ENCODE results near the gene VAX1. TPM values are rescaled to one million over a fixed set of nuclear protein-coding genes. Genes with fewer than 3 reads are reported as not detected.
A peak's percentile ranks its signal among the peaks of the same experiment; 100 is the strongest.

VAX1 gene
- total and polyA plus RNA-seq, 2 donors (not counting 1 experiment from before 2014, with no cell fraction given), result not detected

DNA sequence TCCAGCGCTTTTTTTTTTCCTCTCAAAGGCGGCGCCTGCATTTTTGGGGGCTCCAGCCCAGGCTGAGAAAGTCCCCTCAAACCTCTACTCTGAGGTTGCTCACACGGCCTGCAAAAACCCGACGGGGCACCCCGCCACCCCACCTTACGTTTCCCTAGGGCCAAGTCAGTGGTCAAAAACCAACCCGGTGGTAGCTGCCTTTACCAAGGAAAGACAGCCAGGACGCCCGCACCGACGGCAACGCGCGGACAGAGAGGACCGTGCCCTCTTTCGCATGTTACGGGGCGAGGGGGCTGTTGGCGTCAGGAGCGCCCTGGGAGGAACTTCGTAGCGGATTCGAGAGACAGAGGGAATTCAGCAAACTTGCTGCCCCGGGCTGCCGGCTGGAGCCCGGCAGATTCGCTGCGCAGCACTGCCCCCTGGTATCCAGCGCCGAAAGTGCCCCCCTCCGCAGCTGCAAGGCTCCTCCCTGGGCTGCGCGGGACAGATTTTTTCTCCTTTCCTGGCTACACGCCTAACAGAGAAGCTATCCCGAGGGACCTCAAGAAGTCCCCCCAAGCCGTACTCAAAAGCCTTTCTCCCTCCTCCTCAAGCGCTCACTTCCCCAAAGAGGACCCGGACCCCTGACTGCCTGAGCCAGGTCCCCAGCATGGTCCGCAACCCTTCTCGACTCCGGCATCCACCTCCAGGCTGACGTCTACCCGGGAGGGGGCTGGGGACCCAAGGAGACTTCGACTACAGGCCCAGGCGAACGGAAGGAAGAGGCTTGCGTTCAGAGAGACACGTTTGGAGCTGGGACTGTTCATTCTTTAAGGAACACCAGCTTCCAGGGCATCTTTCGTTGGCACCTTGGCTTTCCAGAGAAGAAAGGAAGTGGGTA is 27.7 kb upstream of the VAX1 start:
- no peak overlapping the region for H3K4me2 ChIP-seq (ENCODE audit: extremely low read depth, insufficient read depth, low read length)
- peak; percentile 30 to 52 for DNase-seq (ENCODE audit: low read depth in 2 of 2)
- H3K4me3 ChIP-seq (replicated peaks in 1 of 4; ENCODE audit: control extremely low read depth in 1 of 4, insufficient read depth in 1 of 4, low read depth in 3 of 4, low read length in 4 of 4), result no peak overlapping the region
- H4K20me1 ChIP-seq (ENCODE audit: control insufficient read depth, extremely low read depth, insufficient read depth, low read length), result no peaks in the 10 kb centered on the region
- H3K36me3 ChIP-seq (ENCODE audit: control insufficient read depth, insufficient read depth, low read length), result no peaks in the 10 kb centered on the region
- no peak overlapping the region for H3K27ac ChIP-seq (ENCODE audit: insufficient read depth, low read length)
- H3K9me3 ChIP-seq (ENCODE audit: control insufficient read depth, insufficient read depth, low read depth, low read length), result no peaks in the 10 kb centered on the region
- no peaks in the 10 kb centered on the region for H3K79me2 ChIP-seq (ENCODE audit: control insufficient read depth, insufficient read depth, low read length)
- peaks cover 57% of the 10 kb centered on the region for H3K27me3 ChIP-seq (ENCODE audit: control insufficient read depth, insufficient read depth, low read length)
- H3K4me1 ChIP-seq (ENCODE audit: control insufficient read depth, extremely low read depth, insufficient read depth, low read length), result no peaks in the 10 kb centered on the region
- TF ChIP-seq EZH2 (IDR thresholded peaks at IDR 0.05; ENCODE audit: low read length, missing control alignments), result peak; percentile 56
- TF ChIP-seq, protein P1, sequence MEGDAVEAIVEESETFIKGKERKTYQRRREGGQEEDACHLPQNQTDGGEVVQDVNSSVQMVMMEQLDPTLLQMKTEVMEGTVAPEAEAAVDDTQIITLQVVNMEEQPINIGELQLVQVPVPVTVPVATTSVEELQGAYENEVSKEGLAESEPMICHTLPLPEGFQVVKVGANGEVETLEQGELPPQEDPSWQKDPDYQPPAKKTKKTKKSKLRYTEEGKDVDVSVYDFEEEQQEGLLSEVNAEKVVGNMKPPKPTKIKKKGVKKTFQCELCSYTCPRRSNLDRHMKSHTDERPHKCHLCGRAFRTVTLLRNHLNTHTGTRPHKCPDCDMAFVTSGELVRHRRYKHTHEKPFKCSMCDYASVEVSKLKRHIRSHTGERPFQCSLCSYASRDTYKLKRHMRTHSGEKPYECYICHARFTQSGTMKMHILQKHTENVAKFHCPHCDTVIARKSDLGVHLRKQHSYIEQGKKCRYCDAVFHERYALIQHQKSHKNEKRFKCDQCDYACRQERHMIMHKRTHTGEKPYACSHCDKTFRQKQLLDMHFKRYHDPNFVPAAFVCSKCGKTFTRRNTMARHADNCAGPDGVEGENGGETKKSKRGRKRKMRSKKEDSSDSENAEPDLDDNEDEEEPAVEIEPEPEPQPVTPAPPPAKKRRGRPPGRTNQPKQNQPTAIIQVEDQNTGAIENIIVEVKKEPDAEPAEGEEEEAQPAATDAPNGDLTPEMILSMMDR (conservative IDR thresholded peaks at IDR 0.05 in 1 of 2, IDR thresholded peaks at IDR 0.05 in 1 of 2; ENCODE audit: low read depth in 1 of 2, low read length in 2 of 2), result peak; percentile 51 to 61
- H3K9ac ChIP-seq (ENCODE audit: insufficient read depth, low read length), result no peak overlapping the region
- H2AFZ ChIP-seq (ENCODE audit: low read length), result no peak overlapping the region

DNA sequence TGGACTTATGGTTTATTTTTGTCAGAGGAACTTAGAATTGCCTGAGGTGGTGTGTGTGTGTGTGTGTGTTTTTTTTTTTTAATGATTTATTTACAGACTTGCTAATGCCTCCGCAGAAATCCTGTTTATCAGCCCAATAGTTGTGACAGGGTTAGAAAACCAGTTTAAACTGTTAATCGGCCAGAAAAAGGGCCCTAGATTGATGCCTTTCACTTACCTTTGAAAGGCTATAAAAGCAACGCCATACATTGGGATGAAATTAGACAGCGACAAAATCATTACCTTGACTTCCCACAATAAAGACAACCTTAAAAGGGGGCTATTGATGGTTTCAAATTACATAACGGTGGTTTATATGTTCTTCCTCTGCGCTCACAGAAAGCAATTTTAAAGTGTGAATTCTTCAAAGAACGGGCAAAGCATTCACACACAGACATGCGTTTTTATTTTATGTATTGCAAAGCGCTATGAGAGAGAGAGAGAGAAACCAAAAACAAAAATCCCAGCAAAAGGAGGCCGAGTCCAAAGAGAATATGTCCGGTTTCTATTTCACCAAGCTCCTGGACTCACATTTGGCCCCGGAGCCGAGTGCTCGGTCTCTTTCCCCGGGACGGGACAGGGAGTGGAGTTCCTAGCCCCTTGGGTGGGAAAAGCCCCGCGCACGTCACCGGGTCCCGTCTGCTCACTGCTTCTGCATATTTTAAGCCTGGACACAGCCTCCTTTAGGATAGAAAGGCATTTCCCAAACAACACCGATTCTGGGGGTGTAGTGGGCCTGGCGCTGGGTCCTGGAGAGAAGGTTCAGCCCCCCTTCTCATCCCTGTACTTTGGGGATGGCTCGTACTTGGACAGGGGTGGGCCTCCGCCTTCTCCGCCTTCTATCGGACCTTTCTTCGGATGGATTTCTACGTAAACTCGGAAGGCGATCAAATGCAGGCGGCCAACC is 26.8 kb upstream of the VAX1 start:
- H4K20me1 ChIP-seq (ENCODE audit: control insufficient read depth, extremely low read depth, insufficient read depth, low read length), result no peaks in the 10 kb centered on the region
- H3K9ac ChIP-seq (ENCODE audit: insufficient read depth, low read length), result no peak overlapping the region
- H3K4me2 ChIP-seq (ENCODE audit: extremely low read depth, insufficient read depth, low read length), result peak overlapping the region; percentile 17
- DNase-seq (ENCODE audit: low read depth in 2 of 2), result no peak
- H2AFZ ChIP-seq (ENCODE audit: low read length), result no peak overlapping the region
- H3K27ac ChIP-seq (ENCODE audit: insufficient read depth, low read length), result no peak overlapping the region
- TF ChIP-seq EZH2 (IDR thresholded peaks at IDR 0.05; ENCODE audit: low read length, missing control alignments), result peak; percentile 87
- TF ChIP-seq, protein P1 (conservative IDR thresholded peaks at IDR 0.05 in 1 of 2, IDR thresholded peaks at IDR 0.05 in 1 of 2; ENCODE audit: low read depth in 1 of 2, low read length in 2 of 2), result no peak
- H3K36me3 ChIP-seq (ENCODE audit: control insufficient read depth, insufficient read depth, low read length), result no peaks in the 10 kb centered on the region
- peak overlapping the region in 2 of 4 experiments; percentile 30 to 46 for H3K4me3 ChIP-seq (replicated peaks in 1 of 4; ENCODE audit: control extremely low read depth in 1 of 4, insufficient read depth in 1 of 4, low read depth in 3 of 4, low read length in 4 of 4)
- peaks cover 56% of the 10 kb centered on the region for H3K27me3 ChIP-seq (ENCODE audit: control insufficient read depth, insufficient read depth, low read length)
- no peaks in the 10 kb centered on the region for H3K79me2 ChIP-seq (ENCODE audit: control insufficient read depth, insufficient read depth, low read length)
- H3K4me1 ChIP-seq (ENCODE audit: control insufficient read depth, extremely low read depth, insufficient read depth, low read length), result no peaks in the 10 kb centered on the region
- H3K9me3 ChIP-seq (ENCODE audit: control insufficient read depth, insufficient read depth, low read depth, low read length), result no peaks in the 10 kb centered on the region

All from fibroblast of lung (primary cell).